ENCODE measurements around the gene CTIF. TPM values are rescaled to one million over a fixed set of nuclear protein-coding genes. Genes with fewer than 3 reads are reported as not detected.

Gene CTIF
- total and polyA plus RNA-seq, 4 donors, result 10.6 to 26.7 (median 12.3) TPM

- peaks cover 2 to 4% (median 3%) of the 10 kb centered on the region in 4 donors for H3K36me3 ChIP-seq (ENCODE audit: control insufficient read depth in 4 of 4, insufficient read depth in 3 of 4, low read depth in 1 of 4, low read length in 3 of 4)
- peaks cover 0 to 8% (median 0%) of the 10 kb centered on the region in 4 donors for H3K4me1 ChIP-seq (ENCODE audit: control insufficient read depth in 4 of 4, insufficient read depth in 4 of 4, low read length in 3 of 4)
- no peak overlapping the region for H3K4me3 ChIP-seq (ENCODE audit: low read depth in 1 of 3, low read length in 3 of 3)
- no peaks in the 10 kb centered on the region for H3K9me3 ChIP-seq (ENCODE audit: control insufficient read depth in 4 of 4, low read length in 3 of 4)
- H3K27me3 ChIP-seq (ENCODE audit: control insufficient read depth in 4 of 4, insufficient read depth in 4 of 4, low read length in 3 of 4), result no peaks in the 10 kb centered on the region
- no peak overlapping the region for H3K27ac ChIP-seq (ENCODE audit: low read depth in 1 of 2, low read length in 2 of 2)
- DNase-seq (ENCODE audit: low spot score), result no peak
- no peak for TF ChIP-seq REST (IDR thresholded peaks at IDR 0.05)
- no peak for TF ChIP-seq EGR1 (IDR thresholded peaks at IDR 0.05; ENCODE audit: low read depth in 2 of 2)
- TF ChIP-seq HNF4A (conservative IDR thresholded peaks at IDR 0.05), result no peak
- no peak for TF ChIP-seq MAX (IDR thresholded peaks at IDR 0.05)
- no peak for TF ChIP-seq SP1 (IDR thresholded peaks at IDR 0.05)
- H3K9ac ChIP-seq (ENCODE audit: low read depth in 1 of 2, low read length in 2 of 2), result no peak overlapping the region
- WGBS, result 95% methylated on average over 1 of the region's 1 CpG
Measured at GRCh38 chr18:48643262-48643661, 104.4 kb downstream of the CTIF start.

GRCh38 chr18:48644029-48644428 lies 105.2 kb downstream of the CTIF start:
- no peak for TF ChIP-seq ATF3 (IDR thresholded peaks at IDR 0.05)
- no peak for TF ChIP-seq EGR1 (IDR thresholded peaks at IDR 0.05; ENCODE audit: low read depth in 2 of 2)
- TF ChIP-seq MAX (IDR thresholded peaks at IDR 0.05), result no peak
- no peak for TF ChIP-seq RAD21 (IDR thresholded peaks at IDR 0.05)
- TF ChIP-seq JUND (IDR thresholded peaks at IDR 0.05), result no peak
- peak; percentile 22 for TF ChIP-seq FOXA2 (IDR thresholded peaks at IDR 0.05)
- no peak for TF ChIP-seq ZBTB33 (IDR thresholded peaks at IDR 0.05)
- TF ChIP-seq TAF1 (conservative IDR thresholded peaks at IDR 0.05), result no peak
- TF ChIP-seq RXRA (IDR thresholded peaks at IDR 0.05), result no peak
- no peak for TF ChIP-seq HNF4G (IDR thresholded peaks at IDR 0.05)
- TF ChIP-seq FOXA1 (IDR thresholded peaks at IDR 0.05), result no peak
- TF ChIP-seq YY1 (IDR thresholded peaks at IDR 0.05), result no peak
- TF ChIP-seq REST (IDR thresholded peaks at IDR 0.05), result no peak
- peak; percentile 22 to 34 for TF ChIP-seq HNF4A (conservative IDR thresholded peaks at IDR 0.05)
- no peak for TF ChIP-seq SP1 (IDR thresholded peaks at IDR 0.05)
- TF ChIP-seq NR2F2 (IDR thresholded peaks at IDR 0.05), result no peak
- Histone ChIP-seq H3K4me1 (ENCODE audit: control insufficient read depth in 4 of 4, insufficient read depth in 4 of 4, low read length in 3 of 4) (peaks cover 0 to 8% (median 0%) of the 10 kb centered on the region in 4 donors), H3K27ac (ENCODE audit: low read depth in 1 of 2, low read length in 2 of 2) (no peak overlapping the region), H3K9me3 (ENCODE audit: control insufficient read depth in 4 of 4, low read length in 3 of 4) (no peaks in the 10 kb centered on the region), H3K9ac (ENCODE audit: low read depth in 1 of 2, low read length in 2 of 2) (no peak overlapping the region), H3K4me3 (ENCODE audit: low read depth in 1 of 3, low read length in 3 of 3) (no peak overlapping the region), H3K27me3 (ENCODE audit: control insufficient read depth in 4 of 4, insufficient read depth in 4 of 4, low read length in 3 of 4) (no peaks in the 10 kb centered on the region), H3K36me3 (ENCODE audit: control insufficient read depth in 4 of 4, insufficient read depth in 3 of 4, low read depth in 1 of 4, low read length in 3 of 4) (peaks cover 0 to 2% (median 2%) of the 10 kb centered on the region in 4 donors)
- 67% methylated on average over 5 of the region's 5 CpGs for WGBS
- no peak for DNase-seq (ENCODE audit: low spot score)

Measured in liver (tissue), 9 donors.